Mesodermal cell (in vitro differentiated cells): ENCODE data around the gene FOXRED2.
"Not testable (repeated sequence)": the region's sequence is repeated elsewhere in the genome, so short reads cannot be mapped to it uniquely, and the experiment has no call there.

Experiments used
- H3K27ac ChIP-seq: 2 replicates; pipeline ENCODE4 v1.7.0; 2013; ENCODE audit warnings: mild to moderate bottlenecking, low read depth, low read length, moderate library complexity; ENCODE audit not compliant: severe bottlenecking
- H3K36me3 ChIP-seq: 2 replicates; pipeline ENCODE4 v1.7.1; 2013; ENCODE audit warnings: mild to moderate bottlenecking, low read length, moderate library complexity; ENCODE audit not compliant: control insufficient read depth, insufficient read depth
- H3K4me1 ChIP-seq: one replicate; pipeline ENCODE4 v1.7.1; 2013; ENCODE audit warnings: mild to moderate bottlenecking, low read length; ENCODE audit not compliant: insufficient read depth, control insufficient read depth, poor library complexity, severe bottlenecking
- H3K4me3 ChIP-seq: 2 replicates; pipeline ENCODE4 v1.7.0; 2013; ENCODE audit warnings: low read length, control low read depth, mild to moderate bottlenecking; ENCODE audit not compliant: insufficient read depth, poor library complexity, severe bottlenecking; ENCODE audit errors: extremely low read depth
- H3K9me3 ChIP-seq: 2 replicates; pipeline ENCODE4 v1.7.1; 2013; ENCODE audit warnings: mild to moderate bottlenecking, low read length, moderate library complexity; ENCODE audit not compliant: control insufficient read depth
- WGBS, 2 experiments: methylation state at CpG; one replicate each; pipeline ENCODE4 v1.1.5; 2013; ENCODE audit warnings: missing lambda C conversion rate in 2 of 2; ENCODE audit not compliant: insufficient coverage in 2 of 2; 5-methylcytosine and 5-hydroxymethylcytosine counted together

The FOXRED2 gene

GRCh38 chr22:36457688-36458450 is 49.0 kb downstream of the FOXRED2 start:
- no peaks in the 10 kb centered on the region for H3K36me3 ChIP-seq
- H3K9me3 ChIP-seq: no peaks in the 10 kb centered on the region
- peaks cover 25% of the 10 kb centered on the region for H3K4me1 ChIP-seq
- 87 to 88% methylated on average over 12 of the region's 14 CpGs for WGBS, 2 experiments
- no peak overlapping the region for H3K4me3 ChIP-seq
- H3K27ac ChIP-seq: no peak overlapping the region

GRCh38 chr22:36456464-36456845 is 50.4 kb downstream of the FOXRED2 start:
- Histone ChIP-seq H3K36me3 (no peaks in the 10 kb centered on the region), H3K4me3 (no peak overlapping the region), H3K9me3 (no peaks in the 10 kb centered on the region), H3K27ac (no peak overlapping the region), H3K4me1 (peaks cover 20% of the 10 kb centered on the region)
- WGBS, 2 experiments: 67 to 79% methylated on average over 3 to 6 of the region's 12 CpGs

GRCh38 chr22:36455571-36456463 is 51.0 kb downstream of the FOXRED2 start:
- Histone ChIP-seq H3K4me1 (peaks cover 15% of the 10 kb centered on the region), H3K27ac (peak overlapping the region; percentile 16), H3K9me3 (no peaks in the 10 kb centered on the region), H3K4me3 (peak overlapping the region; percentile 31), H3K36me3 (no peaks in the 10 kb centered on the region)
- WGBS, 2 experiments: 81 to 85% methylated on average over 16 to 18 of the region's 21 CpGs

GRCh38 chr22:36454916-36455570 is 51.8 kb downstream of the FOXRED2 start:
- Histone ChIP-seq H3K27ac (peak overlapping the region; percentile 16), H3K4me1 (peaks cover 15% of the 10 kb centered on the region), H3K36me3 (no peaks in the 10 kb centered on the region), H3K9me3 (no peaks in the 10 kb centered on the region), H3K4me3 (peak overlapping the region; percentile 31)
- WGBS, 2 experiments: 4 to 5% methylated on average over 33 to 59 of the region's 61 CpGs

- peaks cover 15% of the 10 kb centered on the region for H3K4me1 ChIP-seq
- no peak overlapping the region for H3K4me3 ChIP-seq
- H3K9me3 ChIP-seq: no peaks in the 10 kb centered on the region
- H3K36me3 ChIP-seq: no peaks in the 10 kb centered on the region
- whole genome bisulfite sequencing, 2 experiments: 96 to 97% methylated on average over 13 to 14 of the region's 16 CpGs
- no peak overlapping the region for H3K27ac ChIP-seq
Observed at GRCh38 chr22:36453855-36454378, 52.9 kb downstream of the FOXRED2 start.

- H3K27ac ChIP-seq, H3K36me3 ChIP-seq, H3K4me3 ChIP-seq, H3K9me3 ChIP-seq: not testable (repeated sequence)
- peaks cover 11% of the 10 kb centered on the region for H3K4me1 ChIP-seq
- WGBS, 2 experiments: 92 to 100% methylated on average over 1 to 2 of the region's 5 CpGs
Observed at GRCh38 chr22:36452978-36453607, 53.7 kb downstream of the FOXRED2 start.

- no peak overlapping the region for H3K4me3 ChIP-seq
- peaks cover 5% of the 10 kb centered on the region for H3K4me1 ChIP-seq
- 90 to 95% methylated on average over 8 to 9 of the region's 9 CpGs for WGBS, 2 experiments
- no peak overlapping the region for H3K27ac ChIP-seq
- H3K9me3 ChIP-seq: no peaks in the 10 kb centered on the region
- H3K36me3 ChIP-seq: no peaks in the 10 kb centered on the region
Observed at GRCh38 chr22:36452250-36452977, 54.4 kb downstream of the FOXRED2 start.

- not testable (repeated sequence) for H3K36me3 ChIP-seq, H3K27ac ChIP-seq, H3K4me1 ChIP-seq, H3K9me3 ChIP-seq, H3K4me3 ChIP-seq
- WGBS, 2 experiments: 85 to 100% methylated on average over 7 of the region's 7 CpGs
Observed at GRCh38 chr22:36450923-36451322, 55.9 kb downstream of the FOXRED2 start.

- H3K27ac ChIP-seq: no peak overlapping the region
- H3K36me3 ChIP-seq: no peaks in the 10 kb centered on the region
- no peak overlapping the region for H3K4me3 ChIP-seq
- H3K9me3 ChIP-seq: no peaks in the 10 kb centered on the region
- peaks cover 5% of the 10 kb centered on the region for H3K4me1 ChIP-seq
- whole genome bisulfite sequencing, 2 experiments: 92 to 97% methylated on average over 3 to 6 of the region's 11 CpGs
Observed at GRCh38 chr22:36449596-36450175, 57.2 kb downstream of the FOXRED2 start.
